Measurements from ENCODE around the gene ACSL6. TPM values are rescaled to one million over a fixed set of nuclear protein-coding genes. Genes with fewer than 3 reads are reported as not detected.

Gene ACSL6
- total RNA-seq, 2 donors from 2014 or later = 5.9 to 8.2 TPM

DNA sequence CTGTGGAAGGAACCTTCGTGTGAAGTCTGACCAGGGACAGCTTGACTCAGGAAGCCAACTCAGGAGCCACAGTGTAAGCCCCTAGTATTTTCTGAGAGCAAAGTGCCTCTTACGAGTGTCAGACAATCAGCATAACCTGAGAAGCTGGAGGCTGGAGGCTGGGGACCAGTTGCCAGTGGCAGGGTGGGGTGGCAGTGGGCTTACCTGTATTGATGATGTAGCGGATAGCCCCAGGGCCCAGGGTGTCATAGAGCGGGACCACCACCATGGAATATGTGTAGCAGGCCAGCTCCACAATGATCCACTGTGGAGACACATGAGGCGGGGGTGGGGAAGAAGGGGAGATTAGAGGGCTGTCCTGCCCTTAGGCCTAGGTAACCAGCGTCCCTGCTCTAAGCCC lies 22.9 kb downstream of the ACSL6 start:
- Mint-ChIP-seq H3K9me3 (no peaks in the 10 kb centered on the region), H3K4me3 (no peak overlapping the region), H3K36me3 (ENCODE audit: insufficient read depth in 2 of 2) (no peaks in the 10 kb centered on the region), H3K27me3 (ENCODE audit: low read depth) (no peaks in the 10 kb centered on the region), H3K27ac (no peak overlapping the region), H3K4me1 (ENCODE audit: low read depth) (no peaks in the 10 kb centered on the region)
- DNase-seq (no peak), ATAC-seq (replicated peaks in 1 of 2) (no peak)

DNA sequence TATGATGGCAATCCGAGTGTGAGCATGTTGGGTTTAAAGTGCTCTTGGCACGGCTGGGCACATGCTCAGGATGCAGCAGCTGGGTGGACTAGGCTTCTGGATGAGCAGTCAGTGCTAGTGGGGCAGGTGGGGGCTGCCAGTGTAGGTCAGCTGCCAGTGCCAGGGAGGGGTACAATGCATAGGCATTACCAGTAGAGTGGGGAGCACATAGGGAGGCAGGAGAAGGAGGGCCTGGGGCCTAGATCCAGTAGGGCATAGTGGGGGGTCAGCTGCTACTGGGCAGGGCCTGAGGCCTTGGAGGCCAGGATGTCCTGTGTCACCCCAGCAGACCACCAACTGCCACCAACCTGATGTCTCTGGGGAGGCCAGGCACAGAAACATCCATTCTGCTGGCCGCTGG lies 24.2 kb downstream of the ACSL6 start:
- no peaks in the 10 kb centered on the region for H3K27me3 Mint-ChIP-seq (ENCODE audit: low read depth)
- H3K9me3 Mint-ChIP-seq = no peaks in the 10 kb centered on the region
- H3K27ac Mint-ChIP-seq = peak overlapping the region; percentile 11
- no peak for DNase-seq
- H3K36me3 Mint-ChIP-seq (ENCODE audit: insufficient read depth in 2 of 2) = no peaks in the 10 kb centered on the region
- H3K4me1 Mint-ChIP-seq (ENCODE audit: low read depth) = no peaks in the 10 kb centered on the region
- H3K4me3 Mint-ChIP-seq = no peak overlapping the region
- no peak for ATAC-seq (replicated peaks in 1 of 2)

DNA sequence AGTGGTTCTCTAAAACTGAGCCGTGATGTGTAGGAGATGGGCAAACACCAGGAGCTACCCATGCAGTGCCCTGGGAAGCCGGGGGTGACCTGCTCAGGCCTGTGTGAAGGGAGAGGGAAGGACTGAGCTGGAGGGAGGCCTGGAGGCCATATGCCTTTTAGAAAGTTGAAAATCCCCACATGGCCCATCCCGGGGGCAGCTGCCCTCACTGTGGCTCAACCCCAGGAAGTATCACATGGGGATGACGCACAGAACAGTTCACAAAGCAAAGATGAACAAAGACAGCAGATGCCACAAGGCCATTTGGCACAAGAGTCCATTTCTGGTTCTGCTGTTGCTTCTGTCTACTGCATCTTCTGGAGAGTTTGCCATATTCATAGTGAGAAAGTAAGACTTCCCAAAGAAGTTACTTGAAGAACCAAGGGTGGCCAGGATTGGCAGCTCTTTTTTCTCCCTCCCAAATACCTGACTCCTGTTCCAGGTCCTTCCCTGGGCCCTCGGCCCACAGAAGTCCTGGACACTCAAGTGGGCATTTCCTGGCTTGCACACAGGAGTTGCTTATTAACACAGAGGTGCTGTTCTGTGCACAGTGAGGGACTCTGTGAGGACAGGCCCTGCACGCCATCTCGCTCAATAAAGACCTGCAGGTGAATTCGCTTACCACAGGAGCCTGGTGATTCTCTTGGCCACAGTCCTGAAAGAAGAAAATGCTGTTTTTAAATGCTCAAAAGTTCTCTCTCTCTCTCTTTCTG lies 25.1 kb downstream of the ACSL6 start:
- no peak for ATAC-seq (replicated peaks in 1 of 2)
- Mint-ChIP-seq H3K9me3 (no peaks in the 10 kb centered on the region), H3K27ac (no peak overlapping the region)

DNA sequence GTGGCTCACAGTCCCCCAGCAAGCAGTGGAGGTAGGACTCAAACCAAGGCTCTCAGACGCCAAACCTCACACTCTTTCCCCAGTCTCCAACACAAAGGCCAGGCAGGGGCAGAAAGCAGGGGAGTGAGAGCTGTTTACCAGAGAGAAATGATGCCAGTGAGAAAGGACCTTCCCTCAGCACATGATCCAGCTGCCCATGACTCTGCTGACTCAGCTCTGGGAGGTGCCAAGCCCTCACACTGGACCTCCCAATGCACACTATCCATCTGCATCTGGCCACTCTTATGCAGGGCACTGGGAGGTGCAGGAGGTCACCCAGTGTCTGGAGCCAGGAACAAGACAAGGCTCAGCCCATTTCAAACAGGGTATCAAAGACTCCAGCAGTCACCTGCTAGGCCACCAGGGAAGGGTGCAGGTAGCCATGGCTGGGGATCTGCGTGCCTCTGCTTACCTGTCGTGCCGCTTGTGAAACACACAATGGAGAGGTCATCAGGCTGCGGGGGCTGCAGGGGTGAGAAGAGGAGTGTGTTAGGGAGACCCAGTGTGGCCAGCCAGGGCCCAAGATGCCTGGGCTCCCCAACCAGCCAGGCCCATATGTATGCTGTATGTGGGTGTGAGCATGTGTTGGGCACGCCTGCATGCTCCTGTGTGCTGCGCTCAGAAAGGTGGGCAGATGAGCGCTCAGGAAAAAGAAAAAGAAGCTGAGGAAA lies 26.3 kb downstream of the ACSL6 start:
- DNase-seq (no peak), ATAC-seq (replicated peaks in 1 of 2) (no peak)
- Mint-ChIP-seq H3K4me1 (ENCODE audit: low read depth) (no peaks in the 10 kb centered on the region), H3K4me3 (no peak overlapping the region), H3K9me3 (no peaks in the 10 kb centered on the region), H3K36me3 (ENCODE audit: insufficient read depth in 2 of 2) (no peaks in the 10 kb centered on the region), H3K27ac (no peak overlapping the region), H3K27me3 (ENCODE audit: low read depth) (no peaks in the 10 kb centered on the region)

More for the DNA sequence above, 25.1 kb downstream of the ACSL6 start:
- H3K27me3 Mint-ChIP-seq (ENCODE audit: low read depth) = no peaks in the 10 kb centered on the region
- no peaks in the 10 kb centered on the region for H3K36me3 Mint-ChIP-seq (ENCODE audit: insufficient read depth in 2 of 2)
- H3K4me3 Mint-ChIP-seq = no peak overlapping the region
- DNase-seq = no peak
- H3K4me1 Mint-ChIP-seq (ENCODE audit: low read depth) = no peaks in the 10 kb centered on the region

DNA sequence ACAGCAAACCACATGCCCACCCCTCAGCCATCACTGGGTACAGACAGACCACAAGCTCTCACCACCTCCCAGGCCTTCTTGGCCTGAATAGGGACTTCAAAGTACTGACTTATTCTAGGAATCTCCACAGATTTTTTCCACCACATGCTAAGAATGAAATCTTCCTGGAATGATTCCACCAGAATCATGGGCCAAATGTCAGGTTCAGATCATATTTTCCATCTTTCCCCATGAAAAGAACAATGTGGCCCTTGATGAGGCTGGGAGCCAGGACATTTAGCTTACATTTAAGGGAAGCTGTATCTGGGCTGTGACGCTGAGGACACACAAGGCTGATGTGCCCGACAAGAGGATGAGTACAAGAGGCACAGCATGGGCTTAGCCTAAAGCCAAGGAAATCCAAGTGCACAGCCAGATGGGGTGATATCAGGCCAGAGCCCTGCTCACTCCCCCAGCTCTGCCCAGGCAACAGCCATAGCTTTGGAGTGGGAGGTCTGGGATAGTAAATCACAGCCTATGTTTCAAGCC lies 28.1 kb downstream of the ACSL6 start:
- ATAC-seq (replicated peaks in 1 of 2) (no peak), DNase-seq (no peak)
- no peaks in the 10 kb centered on the region for H3K36me3 Mint-ChIP-seq (ENCODE audit: insufficient read depth in 2 of 2)
- H3K27ac Mint-ChIP-seq = no peak overlapping the region
- H3K27me3 Mint-ChIP-seq (ENCODE audit: low read depth) = no peaks in the 10 kb centered on the region
- no peaks in the 10 kb centered on the region for H3K9me3 Mint-ChIP-seq
- no peak overlapping the region for H3K4me3 Mint-ChIP-seq
- no peaks in the 10 kb centered on the region for H3K4me1 Mint-ChIP-seq (ENCODE audit: low read depth)

DNA sequence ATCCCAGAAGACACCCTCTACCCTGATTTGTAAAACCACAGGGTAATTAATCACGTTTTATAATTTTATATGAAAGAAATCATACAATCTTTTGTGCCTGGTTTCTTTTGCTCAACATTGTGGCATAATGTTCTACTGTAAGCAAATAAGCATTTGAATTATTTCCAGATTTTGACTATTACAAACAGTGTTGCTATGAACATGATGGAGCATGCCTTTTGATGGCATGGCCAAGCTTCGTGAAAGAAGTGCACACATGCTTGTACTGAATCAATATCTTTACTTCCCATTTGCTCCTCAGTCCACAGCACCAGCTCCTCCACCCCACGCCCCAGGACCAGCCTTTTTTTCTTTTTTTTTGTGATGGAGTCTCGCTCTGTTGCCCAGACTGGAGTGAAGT lies 29.9 kb downstream of the ACSL6 start:
- no peak for ATAC-seq (replicated peaks in 1 of 2)
- Mint-ChIP-seq H3K4me3 (no peak overlapping the region), H3K27me3 (ENCODE audit: low read depth) (no peaks in the 10 kb centered on the region), H3K4me1 (ENCODE audit: low read depth) (peaks cover 16% of the 10 kb centered on the region), H3K9me3 (no peaks in the 10 kb centered on the region), H3K27ac (no peak overlapping the region), H3K36me3 (ENCODE audit: insufficient read depth in 2 of 2) (no peaks in the 10 kb centered on the region)
- no peak for DNase-seq

DNA sequence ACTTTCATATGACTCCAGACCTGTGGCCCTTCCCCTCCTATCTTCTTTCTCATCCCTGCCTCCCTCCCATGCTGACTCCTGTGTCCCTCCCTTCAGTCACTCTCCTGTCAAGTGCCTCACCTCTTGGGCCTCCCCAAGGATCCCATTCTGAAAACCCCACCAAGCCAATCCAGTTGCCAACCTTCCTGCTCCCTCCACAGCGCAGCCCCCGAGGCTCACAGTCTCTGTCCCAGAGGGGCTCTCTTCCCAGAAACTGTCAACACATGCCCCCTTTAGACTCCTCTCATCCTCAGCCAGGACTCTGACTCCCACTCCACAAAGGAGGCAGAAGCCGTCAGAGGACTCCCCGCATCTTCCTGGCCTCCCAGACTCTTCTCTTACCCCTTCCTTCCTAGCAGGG lies 30.8 kb downstream of the ACSL6 start:
- H3K4me3 Mint-ChIP-seq = no peak overlapping the region
- no peaks in the 10 kb centered on the region for H3K9me3 Mint-ChIP-seq
- H3K36me3 Mint-ChIP-seq (ENCODE audit: insufficient read depth in 2 of 2) = no peaks in the 10 kb centered on the region
- DNase-seq = no peak
- ATAC-seq (replicated peaks in 1 of 2) = no peak
- H3K4me1 Mint-ChIP-seq (ENCODE audit: low read depth) = peaks cover 24% of the 10 kb centered on the region
- H3K27me3 Mint-ChIP-seq (ENCODE audit: low read depth) = no peaks in the 10 kb centered on the region
- H3K27ac Mint-ChIP-seq = no peak overlapping the region

DNA sequence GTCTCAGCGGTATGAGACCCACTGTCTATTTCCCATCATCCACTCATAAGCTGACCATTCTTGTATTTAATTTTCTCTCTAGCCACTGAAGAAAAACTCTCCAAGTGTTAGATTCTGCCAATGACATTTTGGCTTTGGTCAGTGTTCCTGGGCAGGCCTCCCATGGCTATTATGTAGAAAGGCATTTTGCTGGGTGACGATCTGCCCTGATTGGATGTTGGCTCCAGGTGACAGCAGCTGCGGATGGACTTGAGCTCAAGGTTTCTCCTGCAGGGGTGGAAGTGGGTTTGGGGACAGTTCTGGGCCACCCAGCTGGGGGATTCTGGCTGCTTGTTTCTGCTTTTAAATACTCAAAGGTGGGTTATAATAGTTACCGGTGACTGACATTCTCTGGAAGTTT lies 31.6 kb downstream of the ACSL6 start:
- DNase-seq (no peak), ATAC-seq (replicated peaks in 1 of 2) (no peak)
- Mint-ChIP-seq H3K9me3 (no peaks in the 10 kb centered on the region), H3K36me3 (ENCODE audit: insufficient read depth in 2 of 2) (peaks cover 0 to 2% of the 10 kb centered on the region in 2 donors), H3K4me3 (no peak overlapping the region), H3K4me1 (ENCODE audit: low read depth) (peaks cover 33% of the 10 kb centered on the region), H3K27me3 (ENCODE audit: low read depth) (no peaks in the 10 kb centered on the region), H3K27ac (no peak overlapping the region)

DNA sequence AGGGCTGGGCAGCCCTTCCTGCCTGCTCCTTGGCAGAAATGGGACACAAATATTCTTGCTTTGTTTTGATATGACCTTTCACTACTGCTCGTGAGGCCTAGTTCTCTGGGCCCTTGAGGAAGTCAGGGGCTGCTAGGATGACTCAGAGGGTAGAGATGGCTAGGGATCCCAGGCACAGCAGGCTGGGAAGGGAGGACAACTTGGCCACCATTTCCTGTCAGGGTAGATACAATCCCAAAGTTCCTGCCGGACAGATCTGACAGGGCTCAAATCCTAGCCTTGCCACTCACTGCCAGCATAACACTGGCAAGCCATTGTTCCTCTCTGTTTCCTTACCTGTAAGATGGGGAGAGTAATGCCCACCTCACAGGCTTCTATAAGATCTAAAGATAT lies 34.2 kb downstream of the ACSL6 start:
- no peak overlapping the region for H3K27ac Mint-ChIP-seq
- no peak overlapping the region for H3K4me3 Mint-ChIP-seq
- H3K27me3 Mint-ChIP-seq (ENCODE audit: low read depth) = no peaks in the 10 kb centered on the region
- H3K4me1 Mint-ChIP-seq (ENCODE audit: low read depth) = peaks cover 48% of the 10 kb centered on the region
- H3K9me3 Mint-ChIP-seq = no peaks in the 10 kb centered on the region
- H3K36me3 Mint-ChIP-seq (ENCODE audit: insufficient read depth in 2 of 2) = peaks cover 0 to 2% of the 10 kb centered on the region in 2 donors
- DNase-seq = no peak
- no peak for ATAC-seq (replicated peaks in 1 of 2)

DNA sequence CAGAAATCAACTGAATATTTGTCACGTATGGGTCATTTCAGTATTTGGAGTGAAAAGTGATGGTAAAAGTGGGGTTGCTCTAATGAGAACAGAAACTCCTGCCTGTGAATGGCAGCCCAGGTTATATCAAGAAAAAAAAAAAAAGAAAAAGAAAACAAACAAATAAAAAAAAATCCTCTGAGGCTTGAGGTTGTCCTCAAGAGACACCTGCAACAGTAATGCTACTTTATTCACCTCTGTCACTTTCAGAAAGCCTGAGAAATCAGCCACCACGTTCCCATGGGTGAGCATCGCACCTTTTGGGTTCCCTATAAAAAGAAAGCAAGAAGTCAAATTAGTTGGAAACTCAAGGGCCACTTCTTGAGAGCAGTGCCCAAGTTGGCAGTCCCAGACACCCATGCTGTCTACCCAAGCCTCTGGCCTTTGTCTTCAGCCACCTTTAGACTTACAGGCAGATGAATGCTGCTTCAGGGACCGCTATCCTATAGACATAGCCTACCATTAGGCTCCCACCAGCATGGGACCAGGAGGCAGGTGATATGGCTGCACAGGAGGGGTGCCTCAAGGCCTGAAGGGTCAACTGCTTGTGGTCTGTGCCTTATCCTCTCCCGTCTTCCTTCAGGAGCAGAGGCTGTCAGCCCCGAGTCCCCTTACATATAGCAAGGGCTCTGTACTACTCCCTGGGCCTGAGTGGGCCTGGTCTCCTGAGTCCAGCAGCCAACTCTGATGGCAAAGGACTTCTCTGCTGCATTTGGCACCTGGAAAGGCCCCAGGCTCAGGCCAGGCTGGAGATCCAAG lies 34.8 kb downstream of the ACSL6 start:
- no peaks in the 10 kb centered on the region for H3K9me3 Mint-ChIP-seq
- no peak overlapping the region for H3K27ac Mint-ChIP-seq
- peaks cover 48% of the 10 kb centered on the region for H3K4me1 Mint-ChIP-seq (ENCODE audit: low read depth)
- no peak for ATAC-seq (replicated peaks in 1 of 2)
- no peaks in the 10 kb centered on the region for H3K27me3 Mint-ChIP-seq (ENCODE audit: low read depth)
- H3K4me3 Mint-ChIP-seq = no peak overlapping the region
- no peak for DNase-seq
- H3K36me3 Mint-ChIP-seq (ENCODE audit: insufficient read depth in 2 of 2) = peaks cover 0 to 2% of the 10 kb centered on the region in 2 donors

DNA sequence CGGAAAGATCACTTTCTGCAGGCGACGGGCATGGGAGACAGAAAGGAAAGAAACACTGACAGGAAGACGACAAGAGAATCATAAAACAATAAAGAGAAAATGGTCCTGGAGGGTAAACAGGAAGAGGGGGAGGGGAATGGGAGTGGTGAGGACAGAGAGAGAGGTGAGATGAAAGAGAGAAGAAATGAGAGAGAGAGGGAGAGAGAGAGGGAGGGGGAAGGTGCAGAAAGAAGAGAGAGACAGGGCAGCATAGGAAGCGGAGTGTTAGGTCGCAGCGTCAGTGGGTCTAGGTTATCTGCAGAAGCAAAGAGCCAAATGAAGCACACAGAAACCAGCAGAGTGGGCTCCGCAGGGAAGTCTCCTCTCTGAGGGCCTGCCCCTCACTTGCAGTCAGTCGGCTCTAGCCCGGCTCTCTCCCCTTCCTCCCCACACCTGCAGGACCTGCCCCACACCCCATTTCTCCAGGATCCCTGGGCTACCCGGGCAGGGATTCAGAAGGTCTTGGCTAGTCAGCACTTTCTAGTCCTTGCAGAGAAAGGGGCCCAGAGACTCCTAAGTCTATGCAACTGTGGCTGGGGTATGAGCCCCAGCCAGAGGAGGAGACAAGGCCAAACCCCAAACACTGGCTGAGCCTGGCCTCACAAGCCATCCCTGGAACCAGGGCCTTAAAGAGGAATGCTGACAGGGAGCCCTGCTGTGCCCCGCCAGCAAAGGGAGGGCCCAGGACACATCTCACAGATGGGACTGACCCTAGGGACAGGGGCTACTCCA lies 36.3 kb downstream of the ACSL6 start:
- H3K9me3 Mint-ChIP-seq = no peaks in the 10 kb centered on the region
- H3K36me3 Mint-ChIP-seq (ENCODE audit: insufficient read depth in 2 of 2) = peaks cover 0 to 2% of the 10 kb centered on the region in 2 donors
- ATAC-seq (replicated peaks in 1 of 2) (peak; percentile 51 to 65), DNase-seq (peak in 1 of 2 donors; percentile 17)
- no peaks in the 10 kb centered on the region for H3K27me3 Mint-ChIP-seq (ENCODE audit: low read depth)
- peak overlapping the region; percentile 78 to 81 for H3K4me3 Mint-ChIP-seq
- H3K4me1 Mint-ChIP-seq (ENCODE audit: low read depth) = peaks cover 48% of the 10 kb centered on the region
- peak overlapping the region; percentile 93 for H3K27ac Mint-ChIP-seq

DNA sequence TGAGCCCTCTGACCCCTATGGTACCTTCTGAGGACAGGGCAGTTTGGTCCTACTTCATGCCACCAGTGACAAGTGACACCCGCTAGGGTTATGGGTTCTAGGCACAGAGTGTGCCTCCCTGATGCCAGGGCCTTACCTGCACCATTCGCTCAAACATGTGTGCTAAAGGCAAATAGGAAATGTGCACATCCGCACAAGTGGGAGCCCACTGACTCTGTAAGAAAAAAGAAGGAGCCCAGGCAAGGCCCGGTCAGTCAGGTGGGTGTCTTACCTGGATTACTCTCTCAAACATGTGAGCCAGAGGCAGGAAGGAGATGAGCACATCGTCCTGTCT lies 36.9 kb downstream of the ACSL6 start:
- no peak for DNase-seq
- ATAC-seq (replicated peaks in 1 of 2) = peak; percentile 24 to 40
- Mint-ChIP-seq H3K9me3 (no peaks in the 10 kb centered on the region), H3K4me1 (ENCODE audit: low read depth) (peaks cover 48% of the 10 kb centered on the region), H3K4me3 (peak overlapping the region; percentile 78 to 81), H3K27me3 (ENCODE audit: low read depth) (no peaks in the 10 kb centered on the region), H3K36me3 (ENCODE audit: insufficient read depth in 2 of 2) (peaks cover 0 to 2% of the 10 kb centered on the region in 2 donors), H3K27ac (peak overlapping the region; percentile 93)
